Measurements from ENCODE around the gene TMEM176A.

The TMEM176A gene

GRCh38 chr7:150754951-150755350 is 45.6 kb upstream of the TMEM176A start:
- H4K91ac ChIP-seq (ENCODE audit: low read depth, low read length, poor library complexity), result no peak overlapping the region
- no peak overlapping the region for H4K8ac ChIP-seq (ENCODE audit: low read depth, low read length)

GRCh38 chr7:150755473-150756099 is 45.0 kb upstream of the TMEM176A start:
- no peak overlapping the region for H4K91ac ChIP-seq (ENCODE audit: low read depth, low read length, poor library complexity)
- H3K4ac ChIP-seq (ENCODE audit: low read length), result no peak overlapping the region
- H2AK5ac ChIP-seq (ENCODE audit: low read depth, low read length), result no peak overlapping the region
- H2BK120ac ChIP-seq (ENCODE audit: low read depth, low read length), result no peak overlapping the region
- H2AFZ ChIP-seq (ENCODE audit: low read length), result no peak overlapping the region
- H3K9me3 ChIP-seq (replicated peaks in 1 of 2; ENCODE audit: control insufficient read depth in 2 of 2, insufficient read depth in 1 of 2, low read depth in 1 of 2, low read length in 2 of 2), result no peaks in the 10 kb centered on the region
- no peaks in the 10 kb centered on the region for H3K79me1 ChIP-seq (ENCODE audit: low read depth, low read length)
- no peaks in the 10 kb centered on the region for H3K4me1 ChIP-seq (ENCODE audit: control insufficient read depth in 2 of 2, insufficient read depth in 1 of 2, low read depth in 1 of 2, low read length in 2 of 2)
- H2BK15ac ChIP-seq (ENCODE audit: low read length), result no peak overlapping the region
- H3K4me2 ChIP-seq (ENCODE audit: insufficient read depth, low read length, poor library complexity, severe bottlenecking), result no peak overlapping the region
- H4K8ac ChIP-seq (ENCODE audit: low read depth, low read length), result no peak overlapping the region
- no CpG with 5 or more reads among the region's 4 CpGs for WGBS, 2 donors (ENCODE audit: extremely low coverage in 2 of 2, insufficient read length in 2 of 2, insufficient replicate concordance in 1 of 2)
- H3K27me3 ChIP-seq (ENCODE audit: control insufficient read depth in 3 of 3, insufficient read depth in 3 of 3, low read depth in 1 of 3, low read length in 3 of 3), result no peaks in the 10 kb centered on the region
- no peak overlapping the region for H3K23ac ChIP-seq (ENCODE audit: low read depth, low read length, poor library complexity)
- no peak for DNase-seq (ENCODE audit: low spot score)
- H3K36me3 ChIP-seq (replicated peaks in 1 of 2; ENCODE audit: control insufficient read depth in 2 of 2, insufficient read depth in 2 of 2, low read length in 2 of 2), result no peaks in the 10 kb centered on the region
- H3K14ac ChIP-seq (ENCODE audit: low read length), result no peak overlapping the region
- no peak overlapping the region for H2BK5ac ChIP-seq (ENCODE audit: low read length)
- H3K27ac ChIP-seq (replicated peaks; ENCODE audit: low read length), result no peak overlapping the region
- no peak overlapping the region for H3K4me3 ChIP-seq (ENCODE audit: low read length in 2 of 2)
- H3K9ac ChIP-seq (ENCODE audit: low read depth, low read length, poor library complexity), result no peak overlapping the region
- H3K18ac ChIP-seq (ENCODE audit: low read length), result no peak overlapping the region
- H2BK12ac ChIP-seq (ENCODE audit: low read length), result no peak overlapping the region

More at GRCh38 chr7:150754951-150755350, 45.6 kb upstream of the TMEM176A start:
- Histone ChIP-seq H3K4me3 (ENCODE audit: low read length in 2 of 2) (no peak overlapping the region), H3K23ac (ENCODE audit: low read depth, low read length, poor library complexity) (no peak overlapping the region), H3K9ac (ENCODE audit: low read depth, low read length, poor library complexity) (no peak overlapping the region), H3K4me2 (ENCODE audit: insufficient read depth, low read length, poor library complexity, severe bottlenecking) (no peak overlapping the region), H3K18ac (ENCODE audit: low read length) (no peak overlapping the region), H3K27me3 (ENCODE audit: control insufficient read depth in 3 of 3, insufficient read depth in 3 of 3, low read depth in 1 of 3, low read length in 3 of 3) (no peaks in the 10 kb centered on the region), H3K36me3 (replicated peaks in 1 of 2; ENCODE audit: control insufficient read depth in 2 of 2, insufficient read depth in 2 of 2, low read length in 2 of 2) (no peaks in the 10 kb centered on the region), H2BK5ac (ENCODE audit: low read length) (no peak overlapping the region), H3K79me1 (ENCODE audit: low read depth, low read length) (no peaks in the 10 kb centered on the region), H3K4ac (ENCODE audit: low read length) (no peak overlapping the region), H3K4me1 (ENCODE audit: control insufficient read depth in 2 of 2, insufficient read depth in 1 of 2, low read depth in 1 of 2, low read length in 2 of 2) (no peaks in the 10 kb centered on the region), H2BK12ac (ENCODE audit: low read length) (no peak overlapping the region), H3K27ac (replicated peaks; ENCODE audit: low read length) (no peak overlapping the region), H2AFZ (ENCODE audit: low read length) (no peak overlapping the region), H2BK120ac (ENCODE audit: low read depth, low read length) (no peak overlapping the region), H3K9me3 (replicated peaks in 1 of 2; ENCODE audit: control insufficient read depth in 2 of 2, insufficient read depth in 1 of 2, low read depth in 1 of 2, low read length in 2 of 2) (no peaks in the 10 kb centered on the region), H2BK15ac (ENCODE audit: low read length) (no peak overlapping the region), H3K14ac (ENCODE audit: low read length) (no peak overlapping the region), H2AK5ac (ENCODE audit: low read depth, low read length) (no peak overlapping the region)
- DNase-seq (ENCODE audit: low spot score), result no peak

GRCh38 chr7:150756166-150756565 is 44.4 kb upstream of the TMEM176A start:
- Histone ChIP-seq H2BK15ac (ENCODE audit: low read length) (no peak overlapping the region), H3K4me2 (ENCODE audit: insufficient read depth, low read length, poor library complexity, severe bottlenecking) (no peak overlapping the region), H2AFZ (ENCODE audit: low read length) (no peak overlapping the region), H3K9ac (ENCODE audit: low read depth, low read length, poor library complexity) (no peak overlapping the region), H2AK5ac (ENCODE audit: low read depth, low read length) (no peak overlapping the region), H3K9me3 (replicated peaks in 1 of 2; ENCODE audit: control insufficient read depth in 2 of 2, insufficient read depth in 1 of 2, low read depth in 1 of 2, low read length in 2 of 2) (no peaks in the 10 kb centered on the region), H2BK5ac (ENCODE audit: low read length) (no peak overlapping the region), H3K4me1 (ENCODE audit: control insufficient read depth in 2 of 2, insufficient read depth in 1 of 2, low read depth in 1 of 2, low read length in 2 of 2) (no peaks in the 10 kb centered on the region), H3K27ac (replicated peaks; ENCODE audit: low read length) (no peak overlapping the region), H2BK12ac (ENCODE audit: low read length) (no peak overlapping the region), H4K91ac (ENCODE audit: low read depth, low read length, poor library complexity) (no peak overlapping the region), H3K79me1 (ENCODE audit: low read depth, low read length) (no peaks in the 10 kb centered on the region), H3K18ac (ENCODE audit: low read length) (no peak overlapping the region), H2BK120ac (ENCODE audit: low read depth, low read length) (no peak overlapping the region), H3K14ac (ENCODE audit: low read length) (no peak overlapping the region), H3K36me3 (replicated peaks in 1 of 2; ENCODE audit: control insufficient read depth in 2 of 2, insufficient read depth in 2 of 2, low read length in 2 of 2) (no peaks in the 10 kb centered on the region), H3K4me3 (ENCODE audit: low read length in 2 of 2) (no peak overlapping the region), H4K8ac (ENCODE audit: low read depth, low read length) (no peak overlapping the region), H3K23ac (ENCODE audit: low read depth, low read length, poor library complexity) (no peak overlapping the region), H3K27me3 (ENCODE audit: control insufficient read depth in 3 of 3, insufficient read depth in 3 of 3, low read depth in 1 of 3, low read length in 3 of 3) (no peaks in the 10 kb centered on the region), H3K4ac (ENCODE audit: low read length) (no peak overlapping the region)
- no peak for DNase-seq (ENCODE audit: low spot score)
- WGBS, 2 donors (ENCODE audit: extremely low coverage in 2 of 2, insufficient read length in 2 of 2, insufficient replicate concordance in 1 of 2), result no CpG with 5 or more reads among the region's 3 CpGs

- H2BK15ac ChIP-seq (ENCODE audit: low read length), result no peak overlapping the region
- no peak overlapping the region for H2BK120ac ChIP-seq (ENCODE audit: low read depth, low read length)
- H3K14ac ChIP-seq (ENCODE audit: low read length), result no peak overlapping the region
- DNase-seq (ENCODE audit: low spot score), result no peak
- H3K36me3 ChIP-seq (replicated peaks in 1 of 2; ENCODE audit: control insufficient read depth in 2 of 2, insufficient read depth in 2 of 2, low read length in 2 of 2), result no peaks in the 10 kb centered on the region
- no peak overlapping the region for H3K23ac ChIP-seq (ENCODE audit: low read depth, low read length, poor library complexity)
- WGBS, 2 donors (ENCODE audit: extremely low coverage in 2 of 2, insufficient read length in 2 of 2, insufficient replicate concordance in 1 of 2), result no CpG with 5 or more reads among the region's 1 CpG
- no peak overlapping the region for H2AK5ac ChIP-seq (ENCODE audit: low read depth, low read length)
- H2BK12ac ChIP-seq (ENCODE audit: low read length), result no peak overlapping the region
- H3K79me1 ChIP-seq (ENCODE audit: low read depth, low read length), result no peaks in the 10 kb centered on the region
- no peak overlapping the region for H3K4me2 ChIP-seq (ENCODE audit: insufficient read depth, low read length, poor library complexity, severe bottlenecking)
- H3K4me3 ChIP-seq (ENCODE audit: low read length in 2 of 2), result no peak overlapping the region
- H2BK5ac ChIP-seq (ENCODE audit: low read length), result no peak overlapping the region
- H3K4me1 ChIP-seq (ENCODE audit: control insufficient read depth in 2 of 2, insufficient read depth in 1 of 2, low read depth in 1 of 2, low read length in 2 of 2), result no peaks in the 10 kb centered on the region
- H3K18ac ChIP-seq (ENCODE audit: low read length), result no peak overlapping the region
- no peak overlapping the region for H4K8ac ChIP-seq (ENCODE audit: low read depth, low read length)
- no peak overlapping the region for H3K27ac ChIP-seq (replicated peaks; ENCODE audit: low read length)
- no peak overlapping the region for H3K9ac ChIP-seq (ENCODE audit: low read depth, low read length, poor library complexity)
- H3K27me3 ChIP-seq (ENCODE audit: control insufficient read depth in 3 of 3, insufficient read depth in 3 of 3, low read depth in 1 of 3, low read length in 3 of 3), result no peaks in the 10 kb centered on the region
- no peak overlapping the region for H4K91ac ChIP-seq (ENCODE audit: low read depth, low read length, poor library complexity)
- H3K4ac ChIP-seq (ENCODE audit: low read length), result no peak overlapping the region
- H2AFZ ChIP-seq (ENCODE audit: low read length), result no peak overlapping the region
- no peaks in the 10 kb centered on the region for H3K9me3 ChIP-seq (replicated peaks in 1 of 2; ENCODE audit: control insufficient read depth in 2 of 2, insufficient read depth in 1 of 2, low read depth in 1 of 2, low read length in 2 of 2)
Measured at GRCh38 chr7:150756858-150757257, 43.7 kb upstream of the TMEM176A start.

Data from neuronal stem cell (in vitro differentiated cells).